Erythroblast (primary cell): ENCODE data around the gene AGO3.

Experiments
- GATA1 ChIP-seq: IDR thresholded peaks from 2 replicates; pipeline ENCODE4 v1.6.1; 2011; ENCODE audit warnings: low read depth, mild to moderate bottlenecking, control low read depth, low read length, moderate library complexity
- POLR2A ChIP-seq: IDR thresholded peaks from 2 replicates; pipeline ENCODE4 v1.6.1; 2011; ENCODE audit warnings: mild to moderate bottlenecking, low read length

DNA sequence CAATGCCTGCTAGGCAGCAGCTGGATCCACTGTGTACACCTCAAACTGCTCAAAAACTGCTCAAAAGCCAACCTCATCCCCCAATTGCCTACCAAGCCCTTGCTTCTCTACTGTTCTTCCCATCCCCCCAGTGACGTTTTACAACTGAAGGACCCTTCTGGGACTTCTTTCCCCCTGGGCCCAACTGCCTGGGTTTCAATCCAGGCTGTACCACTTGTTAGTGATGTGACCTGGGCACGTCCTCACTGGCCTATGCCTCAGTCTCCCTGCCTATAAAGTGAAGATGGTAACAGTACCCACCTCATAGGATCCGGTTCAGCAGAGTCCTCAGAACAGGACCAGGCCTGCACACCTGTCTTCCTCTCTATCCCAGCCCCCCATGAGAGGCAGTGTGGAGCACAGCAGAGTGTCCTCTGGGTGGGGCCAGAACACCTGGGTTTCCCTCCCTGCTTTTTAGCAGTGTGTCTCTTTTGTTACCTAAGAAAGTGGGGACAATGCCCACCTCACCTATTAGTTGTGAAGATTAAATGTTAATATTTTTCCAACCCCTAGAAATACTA lies 151.1 kb downstream of the AGO3 start:
- no peak for TF ChIP-seq POLR2A
- TF ChIP-seq GATA1 = no peak
